ENCODE measurements around the gene HAPLN1. TPM values are rescaled to one million over a fixed set of nuclear protein-coding genes. Genes with fewer than 3 reads are reported as not detected.
A peak's percentile ranks its signal among the peaks of the same experiment; 100 is the strongest.

Gene HAPLN1
- total RNA-seq, 1 donor from 2014 or later = 114 TPM

DNA sequence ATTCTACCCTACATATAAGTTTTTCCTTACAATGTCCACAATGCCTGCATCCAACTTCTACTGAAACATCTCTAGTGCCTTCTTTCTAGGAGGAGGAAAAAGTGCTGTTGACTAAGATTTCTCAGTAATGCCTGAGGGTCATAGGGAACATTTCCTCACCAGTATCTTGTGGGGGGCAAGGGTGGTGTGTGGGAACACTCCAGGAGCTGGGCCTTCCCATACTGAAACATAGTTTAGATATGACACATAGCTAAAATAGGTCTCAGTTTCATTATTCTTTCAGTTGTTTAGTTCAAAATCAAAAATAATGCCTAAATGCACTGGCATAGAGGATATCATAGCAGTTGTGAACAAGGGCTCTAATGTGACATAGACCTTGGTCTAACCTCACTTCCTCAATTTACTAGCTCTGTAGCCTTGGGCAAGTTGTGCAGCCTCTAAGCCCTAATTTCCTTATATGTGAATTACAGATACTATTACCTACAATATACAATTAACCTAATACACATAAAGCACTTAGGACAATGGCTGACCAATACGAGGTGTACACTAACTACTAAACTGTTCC is 66.1 kb downstream of the HAPLN1 start:
- H3K27ac Mint-ChIP-seq (ENCODE audit: unreplicated experiment) = no peak overlapping the region
- peaks cover 20% of the 10 kb centered on the region for H3K36me3 Mint-ChIP-seq (ENCODE audit: unreplicated experiment)
- TF ChIP-seq, protein P1, sequence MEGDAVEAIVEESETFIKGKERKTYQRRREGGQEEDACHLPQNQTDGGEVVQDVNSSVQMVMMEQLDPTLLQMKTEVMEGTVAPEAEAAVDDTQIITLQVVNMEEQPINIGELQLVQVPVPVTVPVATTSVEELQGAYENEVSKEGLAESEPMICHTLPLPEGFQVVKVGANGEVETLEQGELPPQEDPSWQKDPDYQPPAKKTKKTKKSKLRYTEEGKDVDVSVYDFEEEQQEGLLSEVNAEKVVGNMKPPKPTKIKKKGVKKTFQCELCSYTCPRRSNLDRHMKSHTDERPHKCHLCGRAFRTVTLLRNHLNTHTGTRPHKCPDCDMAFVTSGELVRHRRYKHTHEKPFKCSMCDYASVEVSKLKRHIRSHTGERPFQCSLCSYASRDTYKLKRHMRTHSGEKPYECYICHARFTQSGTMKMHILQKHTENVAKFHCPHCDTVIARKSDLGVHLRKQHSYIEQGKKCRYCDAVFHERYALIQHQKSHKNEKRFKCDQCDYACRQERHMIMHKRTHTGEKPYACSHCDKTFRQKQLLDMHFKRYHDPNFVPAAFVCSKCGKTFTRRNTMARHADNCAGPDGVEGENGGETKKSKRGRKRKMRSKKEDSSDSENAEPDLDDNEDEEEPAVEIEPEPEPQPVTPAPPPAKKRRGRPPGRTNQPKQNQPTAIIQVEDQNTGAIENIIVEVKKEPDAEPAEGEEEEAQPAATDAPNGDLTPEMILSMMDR (IDR thresholded peaks at IDR 0.05) = no peak
- peaks cover 25% of the 10 kb centered on the region for H3K4me1 Mint-ChIP-seq (ENCODE audit: unreplicated experiment)
- H3K4me3 Mint-ChIP-seq (ENCODE audit: unreplicated experiment) = no peak overlapping the region
- DNase-seq (ENCODE audit: extremely low spot score, unreplicated experiment) = no peak
- H3K9me3 Mint-ChIP-seq (ENCODE audit: unreplicated experiment) = no peaks in the 10 kb centered on the region
- H3K27me3 Mint-ChIP-seq (ENCODE audit: unreplicated experiment) = no peaks in the 10 kb centered on the region

DNA sequence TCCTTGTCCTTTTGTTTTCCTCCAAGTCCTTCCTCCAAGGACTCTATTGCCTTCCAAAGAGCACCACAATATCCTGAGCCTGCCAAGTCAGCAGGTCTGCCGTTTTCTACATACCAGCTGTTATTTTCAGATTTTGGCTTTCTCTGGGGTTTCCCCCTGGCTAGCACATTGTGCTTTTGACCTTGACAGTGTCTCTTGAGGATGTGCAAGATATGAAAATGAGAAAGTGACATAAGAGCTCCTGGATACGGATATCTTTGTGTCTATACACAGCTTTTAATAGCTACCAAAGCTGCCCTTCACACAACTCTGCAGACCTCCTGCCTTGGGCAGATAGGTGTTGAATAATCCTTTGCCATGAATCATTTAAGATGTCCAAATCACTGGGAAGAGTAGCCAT is 67.0 kb downstream of the HAPLN1 start:
- H3K4me1 Mint-ChIP-seq (ENCODE audit: unreplicated experiment) = peaks cover 25% of the 10 kb centered on the region
- H3K27ac Mint-ChIP-seq (ENCODE audit: unreplicated experiment) = peak overlapping the region; percentile 12
- DNase-seq (ENCODE audit: extremely low spot score, unreplicated experiment) = no peak
- H3K4me3 Mint-ChIP-seq (ENCODE audit: unreplicated experiment) = no peak overlapping the region
- H3K9me3 Mint-ChIP-seq (ENCODE audit: unreplicated experiment) = no peaks in the 10 kb centered on the region
- H3K27me3 Mint-ChIP-seq (ENCODE audit: unreplicated experiment) = no peaks in the 10 kb centered on the region
- peaks cover 18% of the 10 kb centered on the region for H3K36me3 Mint-ChIP-seq (ENCODE audit: unreplicated experiment)
- TF ChIP-seq, protein P1 (IDR thresholded peaks at IDR 0.05) = no peak

DNA sequence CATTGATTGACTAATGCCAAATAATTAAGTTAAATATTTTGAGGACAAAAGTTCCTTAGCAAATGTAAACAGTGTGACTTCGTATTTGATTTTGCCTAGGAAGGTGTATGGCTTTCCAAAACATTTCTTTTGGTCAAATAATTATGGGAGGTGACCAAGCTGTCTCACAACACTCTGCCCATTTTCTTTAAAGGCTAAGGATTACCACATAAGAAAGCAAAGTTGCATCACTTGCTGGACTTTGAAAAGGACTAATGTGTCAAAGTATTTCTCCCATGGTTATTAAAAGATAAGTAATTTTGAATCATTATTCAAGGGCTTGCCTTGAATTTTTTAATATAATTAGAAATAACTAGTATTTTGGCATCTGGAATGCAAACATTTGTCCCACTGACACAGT is 74.7 kb downstream of the HAPLN1 start:
- no peaks in the 10 kb centered on the region for H3K4me1 Mint-ChIP-seq (ENCODE audit: unreplicated experiment)
- no peak for DNase-seq (ENCODE audit: extremely low spot score, unreplicated experiment)
- H3K27ac Mint-ChIP-seq (ENCODE audit: unreplicated experiment) = no peak overlapping the region
- TF ChIP-seq, protein P1 (IDR thresholded peaks at IDR 0.05) = no peak
- H3K4me3 Mint-ChIP-seq (ENCODE audit: unreplicated experiment) = no peak overlapping the region
- H3K36me3 Mint-ChIP-seq (ENCODE audit: unreplicated experiment) = peaks cover 23% of the 10 kb centered on the region
- no peaks in the 10 kb centered on the region for H3K9me3 Mint-ChIP-seq (ENCODE audit: unreplicated experiment)
- no peaks in the 10 kb centered on the region for H3K27me3 Mint-ChIP-seq (ENCODE audit: unreplicated experiment)

DNA sequence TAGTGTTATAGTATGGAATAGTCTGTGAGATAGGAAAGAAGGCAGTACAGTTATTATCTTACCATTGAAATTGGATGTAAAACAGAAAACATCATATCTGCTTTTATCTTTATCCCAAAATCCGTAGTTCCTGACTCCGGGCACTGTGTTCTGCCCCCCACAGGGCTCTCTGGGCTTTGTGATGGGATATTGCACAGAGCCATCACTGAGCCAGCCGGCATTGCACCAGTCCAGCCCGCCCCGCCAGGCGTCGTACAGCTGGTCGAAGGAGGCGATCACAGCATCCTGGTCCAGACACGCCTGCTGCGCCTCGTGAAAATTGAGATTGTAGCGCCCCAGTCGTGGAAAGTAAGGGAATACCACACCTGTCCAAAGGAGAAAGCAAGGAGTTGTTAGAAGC is 76.4 kb downstream of the HAPLN1 start:
- DNase-seq (ENCODE audit: extremely low spot score, unreplicated experiment) = no peak
- no peaks in the 10 kb centered on the region for H3K4me1 Mint-ChIP-seq (ENCODE audit: unreplicated experiment)

DNA sequence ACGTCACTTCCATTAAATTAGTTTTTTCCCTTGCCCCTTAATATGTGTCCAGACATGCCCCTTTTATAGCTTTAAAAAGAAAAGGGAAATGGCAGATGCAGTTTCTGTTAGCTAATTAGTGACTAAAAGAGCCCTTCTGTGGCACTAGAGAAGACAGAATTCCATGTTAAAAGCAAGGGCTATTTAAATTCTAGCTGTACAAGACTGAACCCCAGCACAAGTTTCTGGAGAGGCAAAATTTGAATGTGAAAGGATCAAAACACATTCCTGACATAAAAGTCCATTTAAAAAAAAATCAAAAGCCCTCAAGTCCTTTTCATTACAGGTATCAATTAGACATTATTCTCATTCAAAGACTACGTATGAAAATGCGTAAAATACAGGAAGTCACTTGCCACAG is 78.7 kb downstream of the HAPLN1 start:
- H3K36me3 Mint-ChIP-seq (ENCODE audit: unreplicated experiment) = peaks cover 21% of the 10 kb centered on the region
- H3K9me3 Mint-ChIP-seq (ENCODE audit: unreplicated experiment) = no peaks in the 10 kb centered on the region
- no peak overlapping the region for H3K4me3 Mint-ChIP-seq (ENCODE audit: unreplicated experiment)
- no peaks in the 10 kb centered on the region for H3K27me3 Mint-ChIP-seq (ENCODE audit: unreplicated experiment)
- DNase-seq (ENCODE audit: extremely low spot score, unreplicated experiment) = no peak
- peaks cover 1% of the 10 kb centered on the region for H3K4me1 Mint-ChIP-seq (ENCODE audit: unreplicated experiment)
- TF ChIP-seq, protein P1 (IDR thresholded peaks at IDR 0.05) = no peak
- H3K27ac Mint-ChIP-seq (ENCODE audit: unreplicated experiment) = no peak overlapping the region

More for the DNA sequence above, 76.4 kb downstream of the HAPLN1 start:
- H3K27me3 Mint-ChIP-seq (ENCODE audit: unreplicated experiment) = no peaks in the 10 kb centered on the region
- no peak overlapping the region for H3K27ac Mint-ChIP-seq (ENCODE audit: unreplicated experiment)
- H3K4me3 Mint-ChIP-seq (ENCODE audit: unreplicated experiment) = no peak overlapping the region
- TF ChIP-seq, protein P1 (IDR thresholded peaks at IDR 0.05) = no peak
- peaks cover 22% of the 10 kb centered on the region for H3K36me3 Mint-ChIP-seq (ENCODE audit: unreplicated experiment)
- no peaks in the 10 kb centered on the region for H3K9me3 Mint-ChIP-seq (ENCODE audit: unreplicated experiment)
